ENCODE results near the gene DIPK1B.

DIPK1B gene

DNA sequence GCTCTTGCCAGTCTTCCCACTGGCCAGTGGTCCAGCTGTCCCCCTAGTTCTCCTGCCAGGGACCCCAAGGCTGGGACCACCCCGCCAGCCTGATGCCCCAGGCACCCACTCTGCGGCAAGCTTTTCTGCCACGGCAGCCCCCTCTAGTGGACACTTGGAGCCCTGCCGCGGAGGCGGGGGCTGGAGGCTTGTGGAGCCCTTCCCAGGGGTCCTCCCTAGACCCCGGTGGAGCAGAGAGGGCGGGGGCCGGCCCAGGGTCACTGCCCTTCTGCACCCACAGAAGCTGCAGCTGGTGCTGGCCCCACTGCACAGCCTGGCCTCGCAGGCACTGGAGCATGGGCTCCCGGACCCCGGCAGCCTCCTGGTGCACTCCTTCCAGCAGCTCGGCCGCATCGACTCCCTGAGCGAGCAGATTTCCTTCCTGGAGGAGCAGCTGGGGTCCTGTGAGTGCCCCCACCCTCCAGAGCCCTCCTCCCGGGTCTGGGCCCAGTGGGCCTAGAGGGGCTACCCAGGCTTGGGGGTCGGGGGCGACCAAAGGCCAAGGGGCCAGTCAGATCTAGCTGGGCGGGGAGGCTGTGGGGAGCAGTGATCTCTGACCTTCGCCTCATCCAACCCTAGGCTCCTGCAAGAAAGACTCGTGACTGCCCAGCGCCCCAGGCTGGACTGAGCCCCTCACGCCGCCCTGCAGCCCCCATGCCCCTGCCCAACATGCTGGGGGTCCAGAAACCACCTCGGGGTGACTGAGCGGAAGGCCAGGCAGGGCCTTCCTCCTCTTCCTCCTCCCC lies 40.5 kb upstream of the DIPK1B start:
- intact Hi-C loops (cut with DNase I) = no loop called here

DNA sequence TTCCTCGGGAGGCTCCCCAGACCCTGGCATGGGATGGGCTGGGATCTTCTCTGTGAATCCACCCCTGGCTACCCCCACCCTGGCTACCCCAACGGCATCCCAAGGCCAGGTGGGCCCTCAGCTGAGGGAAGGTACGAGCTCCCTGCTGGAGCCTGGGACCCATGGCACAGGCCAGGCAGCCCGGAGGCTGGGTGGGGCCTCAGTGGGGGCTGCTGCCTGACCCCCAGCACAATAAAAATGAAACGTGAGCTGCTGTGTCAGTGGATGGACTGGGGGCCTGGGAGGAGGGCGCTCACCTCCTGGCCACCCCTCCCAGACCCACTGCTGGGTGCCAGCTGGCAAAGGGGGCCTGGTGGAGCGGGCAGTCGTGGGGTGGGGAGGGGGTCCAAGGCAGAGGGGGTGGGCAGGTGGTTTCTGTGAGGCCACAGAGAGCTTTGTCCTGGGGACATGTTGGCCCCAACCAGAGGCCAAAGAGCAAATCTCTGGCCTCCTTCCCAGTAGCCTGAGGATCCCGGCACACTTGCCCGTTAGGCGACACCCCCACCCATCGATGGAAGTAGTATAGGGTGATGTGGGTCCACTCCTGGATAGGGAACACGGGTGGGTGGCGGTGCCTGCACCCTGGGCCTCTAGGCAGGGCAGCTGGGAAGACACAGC lies 39.8 kb upstream of the DIPK1B start:
- intact Hi-C loops (cut with DNase I) = no loop called here
- DNase-seq = no peak

More for the DNA sequence above, 40.5 kb upstream of the DIPK1B start:
- peak in 17 of 42 donors; percentile 24 to 61 (median 41) for DNase-seq

DNA sequence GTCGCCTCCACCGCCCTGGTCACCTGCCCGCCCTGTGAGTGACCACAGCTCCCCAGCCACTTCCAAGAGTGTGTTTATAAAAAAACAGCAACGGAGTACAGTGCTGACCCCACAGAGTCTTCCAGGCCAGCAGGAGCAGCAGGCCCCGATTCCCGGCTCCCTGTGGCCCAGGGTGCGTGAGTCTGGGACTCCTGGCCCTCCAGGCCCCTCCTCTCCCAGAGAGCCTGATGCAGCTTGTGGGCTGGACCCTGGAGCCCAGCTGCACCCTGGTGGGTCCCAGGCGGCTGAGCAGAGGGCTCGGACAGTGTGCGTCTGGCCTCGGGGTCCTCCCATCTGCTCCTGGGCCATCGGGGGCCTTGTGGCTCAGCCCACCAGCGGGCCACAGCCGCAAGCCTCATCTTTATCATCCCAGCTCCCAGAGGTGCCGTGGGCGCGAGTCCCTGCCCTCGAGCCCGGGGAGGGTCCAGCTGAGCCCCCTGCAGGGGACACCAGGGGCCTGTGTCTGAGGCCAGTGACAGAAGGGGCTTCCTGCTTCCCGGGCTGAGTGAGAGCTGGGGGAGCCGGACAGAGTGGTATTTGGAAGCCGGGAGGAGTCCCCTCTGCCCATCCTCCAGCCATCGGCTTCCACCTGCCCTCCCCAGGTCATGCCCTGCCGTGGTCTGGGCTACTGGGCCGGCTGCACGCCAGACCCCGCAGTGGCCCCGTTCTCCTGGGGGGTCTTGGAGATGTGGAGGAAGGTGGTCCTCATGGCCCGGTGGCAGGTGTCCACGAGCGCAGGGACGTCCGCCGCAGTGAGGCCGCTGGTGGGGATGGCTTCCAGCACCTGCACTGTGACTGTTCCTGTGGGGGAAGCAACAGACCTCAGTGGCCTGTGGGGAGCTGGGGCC lies 39.0 kb upstream of the DIPK1B start:
- no peak for DNase-seq
- intact Hi-C loops (cut with DNase I) = no loop called here

DNA sequence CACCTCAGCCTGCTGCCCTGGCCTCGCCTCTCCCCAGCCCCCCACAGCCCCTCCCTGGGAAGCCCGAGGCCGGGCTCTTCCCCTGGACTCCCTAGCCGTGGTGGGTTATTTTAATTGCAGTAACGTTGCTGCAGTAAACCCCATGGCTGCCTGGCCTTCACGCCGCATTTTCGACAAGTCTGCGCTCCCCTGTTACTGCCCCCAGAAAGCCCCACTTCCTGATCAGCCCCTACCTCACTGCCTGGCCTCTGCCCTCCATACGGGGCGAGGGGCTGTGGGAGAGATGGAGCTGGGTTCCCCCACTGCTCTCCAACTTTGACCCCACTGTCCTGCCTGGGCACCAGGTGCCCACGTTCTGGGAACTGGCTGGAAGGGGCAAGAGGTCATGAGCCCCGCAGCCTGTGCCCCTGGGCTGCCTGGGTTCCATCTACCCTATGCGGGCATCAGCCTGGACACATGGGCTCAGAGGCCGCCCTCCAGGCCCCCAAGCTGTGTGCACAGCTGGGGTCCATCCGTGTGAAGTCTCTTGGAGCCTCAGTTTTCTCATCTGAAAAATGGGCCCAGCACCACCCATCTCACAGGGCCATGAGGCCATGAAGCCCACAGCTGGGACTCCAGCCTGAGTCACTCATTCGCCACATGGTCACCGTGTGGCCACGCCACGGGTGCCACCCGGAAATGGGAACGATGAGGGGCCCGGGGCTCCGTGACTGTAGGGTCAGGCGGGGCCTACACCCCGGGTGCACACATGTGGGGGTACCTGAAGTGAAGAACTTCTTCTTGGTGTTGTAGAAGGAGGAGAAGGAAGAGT lies 38.2 kb upstream of the DIPK1B start:
- DNase-seq = no peak
- intact Hi-C loops (cut with DNase I) = no loop called here

DNA sequence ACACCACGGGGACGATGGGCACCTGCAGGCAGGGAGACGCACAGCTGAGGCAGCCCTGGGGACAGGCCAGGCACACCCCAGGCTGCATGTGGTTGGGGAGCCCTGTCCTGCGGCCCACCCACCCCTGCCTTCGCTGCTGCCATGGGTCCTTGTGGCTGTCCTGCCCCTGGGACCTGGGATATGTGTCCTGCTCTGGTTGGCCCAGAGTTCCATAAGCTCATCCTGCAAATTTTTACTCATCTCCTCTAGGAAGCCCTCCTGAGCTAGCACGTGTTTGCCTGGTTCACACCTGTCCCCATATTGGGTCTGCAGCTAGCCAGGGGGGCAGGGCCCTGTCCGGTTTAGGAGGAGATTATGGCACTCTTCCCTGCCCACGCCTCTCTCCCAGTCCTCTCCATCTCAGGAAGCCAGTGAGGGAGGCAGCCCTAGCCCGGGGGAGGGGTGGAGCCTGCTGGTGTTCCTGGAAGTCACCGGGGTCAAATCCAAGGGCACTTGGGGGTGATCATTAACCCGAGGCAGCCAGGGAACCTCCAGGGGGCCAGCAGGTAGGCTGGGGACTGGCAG lies 37.5 kb upstream of the DIPK1B start:
- intact Hi-C loops (cut with DNase I) = no loop called here
- no peak for DNase-seq

DNA sequence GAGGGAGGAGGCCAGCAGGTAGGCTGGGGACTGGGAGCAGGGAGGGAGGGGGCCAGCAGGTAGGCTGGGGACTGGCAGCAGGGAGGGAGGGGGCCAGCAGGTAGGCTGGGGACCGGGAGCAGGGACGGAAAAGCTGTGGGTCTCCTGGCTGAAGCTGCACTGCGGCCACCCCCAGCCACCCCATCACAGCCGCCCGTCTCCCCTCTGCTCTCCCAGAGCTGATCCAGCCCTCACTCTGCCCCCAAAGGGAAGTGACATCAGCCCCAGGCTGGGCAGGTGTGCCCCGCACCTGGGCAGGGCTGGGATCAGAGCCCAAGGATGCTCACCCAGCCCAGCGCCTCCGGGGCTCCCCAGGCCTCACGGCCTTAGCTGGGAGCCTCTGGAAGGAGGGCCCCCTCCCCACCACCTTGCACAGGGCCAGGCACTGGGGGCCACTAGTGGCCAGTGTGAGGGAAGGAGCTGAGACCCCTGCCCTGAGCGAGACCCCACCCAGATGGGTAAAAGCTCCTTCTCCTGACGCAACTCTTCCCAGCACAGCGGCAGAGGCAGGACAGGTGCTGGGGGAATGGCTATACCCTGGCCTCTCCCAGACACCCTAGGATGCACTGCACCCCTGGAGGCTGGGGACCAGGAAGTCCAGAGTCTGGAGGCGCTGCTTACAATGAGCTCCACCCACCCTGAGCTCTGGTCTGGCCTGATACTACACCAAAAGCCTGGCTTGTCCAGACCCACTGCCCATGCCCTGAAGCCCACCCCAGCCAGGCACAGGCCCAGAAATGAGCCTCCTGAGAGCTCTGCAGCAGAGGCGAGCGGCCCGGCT lies 36.7 kb upstream of the DIPK1B start:
- DNase-seq = no peak
- intact Hi-C loops (cut with DNase I) = no loop called here

DNA sequence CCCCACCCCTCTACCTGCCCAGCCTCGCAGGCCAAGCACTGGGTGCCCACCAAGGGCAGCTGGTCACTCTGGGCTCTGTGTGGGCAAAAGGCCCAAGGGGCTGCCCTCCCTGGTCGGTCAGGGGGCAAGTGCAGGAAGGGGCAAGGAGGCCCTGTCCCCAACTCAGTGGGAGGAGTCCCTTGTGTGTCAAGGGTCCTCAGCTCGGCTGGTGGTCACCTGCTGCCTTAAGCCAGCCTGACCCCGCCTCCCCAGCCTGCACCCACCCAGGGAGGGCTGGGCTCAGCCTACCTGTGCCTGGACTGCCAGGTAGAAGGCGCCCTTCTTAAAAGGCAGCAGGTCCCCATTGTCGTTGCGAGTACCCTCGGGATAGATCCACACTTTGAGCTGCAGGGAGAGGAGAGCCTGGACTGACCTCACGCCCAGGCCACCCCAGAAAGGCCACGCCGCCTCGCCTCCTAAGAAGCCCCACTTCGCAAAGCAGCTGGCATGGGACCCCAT lies 36.0 kb upstream of the DIPK1B start:
- no peak for DNase-seq
- intact Hi-C loops (cut with DNase I) = no loop called here

DNA sequence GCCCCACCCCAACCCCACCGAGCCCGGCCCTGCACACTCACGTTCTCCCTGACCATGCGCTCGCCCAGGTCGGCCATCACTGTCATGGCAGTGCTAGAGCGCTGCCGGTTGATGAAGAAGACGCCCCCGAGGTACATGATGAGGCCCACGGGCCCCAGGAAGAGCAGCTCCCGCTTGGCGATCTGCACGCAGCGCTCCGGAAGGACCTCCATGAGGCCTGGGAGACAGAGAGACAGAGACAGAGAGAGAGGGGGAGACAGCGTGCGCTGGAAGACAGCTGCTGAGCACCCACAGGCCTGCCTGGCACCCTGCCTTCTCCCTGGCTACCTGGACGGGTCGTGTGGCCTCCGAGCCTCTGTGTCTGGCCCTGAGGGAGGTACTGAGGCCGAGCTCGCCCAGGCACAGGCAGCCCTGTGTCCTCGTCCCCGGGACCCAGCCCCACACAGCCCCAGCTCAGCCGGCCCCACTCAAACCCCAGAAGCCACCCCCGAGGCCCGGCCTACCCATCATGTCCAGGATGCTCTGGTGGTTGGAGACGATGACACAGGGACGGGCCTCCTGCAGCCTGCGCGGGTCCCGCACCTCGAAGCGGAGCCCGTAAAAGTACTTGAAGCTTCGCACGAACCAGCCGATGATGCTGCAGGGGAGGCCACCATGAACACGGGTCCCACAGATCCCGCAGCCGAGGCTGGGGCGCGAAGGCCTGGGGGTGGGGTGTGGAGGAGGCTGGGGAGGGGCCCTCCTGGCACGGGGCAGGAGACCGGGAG lies 35.3 kb upstream of the DIPK1B start:
- DNase-seq = no peak
- intact Hi-C loops (cut with DNase I) = no loop called here

DNA sequence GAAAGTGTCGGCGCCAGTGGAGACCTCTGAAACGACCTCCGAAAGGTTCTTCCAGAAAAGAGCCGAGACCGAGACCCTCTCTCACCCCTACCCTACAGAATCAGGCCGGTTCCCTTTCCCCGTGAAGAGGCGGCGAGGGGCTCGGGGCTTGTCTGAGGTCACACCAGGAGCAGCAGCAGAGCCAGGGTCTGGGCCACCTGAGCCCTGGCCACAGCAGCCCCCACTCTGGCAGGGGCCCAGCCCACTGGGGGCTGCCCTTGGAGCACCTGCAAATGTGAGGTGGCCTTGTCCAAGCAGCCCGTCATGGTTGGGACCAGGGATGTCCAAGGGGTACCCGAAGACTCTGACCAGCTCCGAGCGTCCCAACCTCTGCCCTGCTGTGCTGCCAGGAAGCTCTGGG lies 34.3 kb upstream of the DIPK1B start:
- intact Hi-C loops (cut with DNase I) = no loop called here
- no peak for DNase-seq

DNA sequence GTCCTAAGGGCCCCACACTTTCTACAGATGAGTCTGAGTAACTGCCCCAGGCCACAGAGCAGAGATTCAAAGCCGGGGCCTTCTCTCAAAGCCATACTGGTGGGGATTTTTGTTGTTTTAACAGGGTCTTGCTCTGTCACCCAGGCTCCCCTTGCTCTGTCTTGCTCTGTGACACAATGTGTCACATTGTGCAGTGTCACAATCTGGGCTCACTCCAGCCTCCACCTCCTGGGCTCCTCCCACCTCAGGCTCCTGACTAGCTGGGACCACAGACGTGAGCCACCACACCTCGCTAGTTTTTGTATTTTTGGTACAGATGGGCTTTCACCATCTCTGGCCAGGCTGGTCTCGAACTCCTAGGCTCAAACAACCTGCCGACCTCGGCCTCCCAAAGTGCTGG lies 33.7 kb upstream of the DIPK1B start:
- intact Hi-C loops (cut with DNase I) = no loop called here

DNA sequence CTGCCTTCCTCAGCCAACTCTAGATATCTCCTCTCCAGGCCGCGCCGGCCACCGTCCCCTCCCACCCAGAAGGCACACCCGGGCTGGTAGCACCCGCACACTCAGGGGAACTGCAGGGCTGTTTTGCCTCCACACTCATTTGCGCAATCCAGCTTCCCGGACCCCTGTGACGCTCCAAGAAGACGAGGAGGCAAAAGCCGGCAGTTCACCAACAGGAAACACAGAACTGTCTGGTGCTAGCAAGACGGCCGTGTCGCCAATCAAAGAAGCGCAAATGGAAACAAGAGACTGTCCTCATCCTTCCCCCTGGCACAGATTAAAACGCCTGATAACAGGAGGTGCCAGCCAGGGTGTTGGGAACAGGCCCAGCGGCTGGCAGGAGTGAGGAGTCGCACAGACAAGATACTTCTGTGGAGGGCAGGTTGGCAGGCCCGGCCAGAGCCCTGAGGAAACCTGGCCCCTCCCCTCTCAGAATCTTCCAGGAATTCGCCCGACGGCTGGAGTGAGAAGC lies 32.9 kb upstream of the DIPK1B start:
- peak in 31 of 42 donors; percentile 13 to 73 (median 41) for DNase-seq
- intact Hi-C loops (cut with DNase I) = no loop called here

More for the DNA sequence above, 33.7 kb upstream of the DIPK1B start:
- no peak for DNase-seq

DNA sequence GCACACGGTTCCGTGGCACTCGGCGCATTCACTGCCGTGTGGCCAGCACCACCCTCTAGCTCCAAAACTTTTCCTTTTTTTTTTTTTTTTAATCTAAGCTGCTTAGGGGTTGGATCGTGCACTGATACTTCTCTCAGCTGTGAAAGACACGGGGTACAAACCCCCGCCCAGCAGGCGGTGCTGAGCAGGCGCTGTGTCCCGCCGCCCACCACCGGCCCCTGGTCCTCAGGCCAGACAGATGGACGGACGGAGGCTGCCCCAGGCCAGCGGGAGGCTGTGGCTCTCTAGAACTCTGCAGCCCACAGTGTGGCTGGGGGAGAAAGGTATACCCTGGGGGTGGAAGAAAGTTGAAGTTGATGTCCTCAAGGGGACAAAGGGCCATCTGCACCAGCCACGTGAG lies 31.3 kb upstream of the DIPK1B start:
- no peak for DNase-seq
- intact Hi-C loops (cut with DNase I) = no loop called here

DNA sequence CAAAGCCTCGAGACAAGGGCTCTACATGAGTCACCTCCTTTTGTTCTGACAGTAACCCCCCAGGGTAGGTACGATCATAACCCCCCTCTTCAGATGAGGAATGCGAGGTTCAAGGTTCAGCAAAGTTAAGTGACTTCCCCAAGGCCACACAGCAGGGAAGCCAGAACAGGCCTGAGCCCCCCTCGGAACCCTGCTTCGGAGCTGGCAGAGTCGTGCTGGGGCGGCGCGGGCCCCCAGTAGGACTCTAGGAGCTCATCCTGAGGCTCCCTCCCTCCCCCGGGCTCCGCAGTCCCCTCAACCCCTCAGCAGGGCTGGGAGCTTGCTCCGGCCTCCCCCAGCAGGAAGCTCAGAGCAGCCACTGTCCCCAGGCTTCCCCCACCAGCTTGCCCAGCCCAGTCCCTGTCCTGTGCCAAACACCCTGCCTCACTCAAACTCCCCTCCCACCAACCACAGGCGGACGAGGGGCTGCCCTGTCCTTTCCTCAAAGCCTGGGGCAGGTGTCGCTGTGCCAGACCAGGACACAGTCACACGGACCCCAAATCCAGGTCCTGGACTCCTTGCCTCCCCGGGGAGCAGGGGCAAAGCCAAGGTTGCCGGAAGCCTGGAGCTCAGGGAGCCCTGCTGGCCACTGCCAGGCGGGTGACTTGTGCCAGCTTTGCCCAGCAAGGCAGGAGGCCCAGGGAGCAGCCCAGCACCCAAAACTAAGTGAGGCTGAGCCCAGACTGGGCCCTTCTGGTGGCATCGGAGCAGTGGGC lies 30.2 kb upstream of the DIPK1B start:
- intact Hi-C loops (cut with DNase I) = no loop called here
- no peak for DNase-seq

DNA sequence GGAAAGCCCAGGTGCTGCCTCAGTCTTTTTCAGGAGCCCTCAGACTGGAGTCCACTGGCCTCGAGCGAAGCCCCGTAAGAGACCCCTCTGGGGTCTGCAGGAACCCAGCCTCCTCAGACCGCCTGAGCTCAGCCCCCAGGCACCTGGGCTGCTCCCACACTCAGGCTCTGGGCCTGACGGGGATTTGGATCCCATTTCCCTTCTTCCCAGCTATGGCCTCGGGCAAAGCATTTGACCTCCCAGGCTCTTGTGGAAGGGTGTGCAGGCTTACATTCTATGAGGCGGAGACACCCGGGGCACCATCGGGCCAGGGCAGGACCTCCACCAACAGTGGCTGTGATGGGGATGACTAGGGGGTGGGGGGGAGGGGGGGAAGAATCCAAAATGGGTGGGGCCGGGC lies 29.7 kb upstream of the DIPK1B start:
- intact Hi-C loops (cut with DNase I) = no loop called here

DNA sequence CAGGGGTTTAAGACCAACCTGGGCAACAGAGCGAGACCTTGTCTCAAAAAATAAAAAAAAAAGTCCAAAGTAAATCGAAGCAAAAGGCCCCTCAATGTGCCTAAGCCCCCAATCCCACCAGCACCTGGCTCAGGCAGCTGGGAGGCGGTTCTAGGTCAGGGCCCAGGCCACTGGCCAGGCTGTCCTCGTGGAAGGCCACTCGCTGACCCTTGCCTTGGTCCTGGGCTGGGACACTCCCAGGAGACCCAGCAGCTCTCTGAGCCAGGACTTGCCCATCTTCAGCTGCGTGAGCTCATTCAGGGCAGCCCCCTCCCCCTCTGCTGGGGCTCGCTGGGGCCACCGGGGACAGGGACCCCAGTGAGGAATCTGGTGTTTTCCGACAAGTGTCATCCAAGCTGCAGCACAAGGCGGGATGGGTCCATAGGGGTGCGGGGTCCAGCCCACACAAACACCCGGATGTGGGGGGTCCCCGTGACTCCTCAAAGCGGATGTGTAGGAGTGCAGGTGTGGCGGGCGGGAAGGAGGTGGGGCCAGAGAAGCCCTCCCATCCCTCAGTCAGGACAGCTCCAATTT lies 29.1 kb upstream of the DIPK1B start:
- intact Hi-C loops (cut with DNase I) = no loop called here
- DNase-seq = no peak

More for the DNA sequence above, 29.7 kb upstream of the DIPK1B start:
- no peak for DNase-seq

DNA sequence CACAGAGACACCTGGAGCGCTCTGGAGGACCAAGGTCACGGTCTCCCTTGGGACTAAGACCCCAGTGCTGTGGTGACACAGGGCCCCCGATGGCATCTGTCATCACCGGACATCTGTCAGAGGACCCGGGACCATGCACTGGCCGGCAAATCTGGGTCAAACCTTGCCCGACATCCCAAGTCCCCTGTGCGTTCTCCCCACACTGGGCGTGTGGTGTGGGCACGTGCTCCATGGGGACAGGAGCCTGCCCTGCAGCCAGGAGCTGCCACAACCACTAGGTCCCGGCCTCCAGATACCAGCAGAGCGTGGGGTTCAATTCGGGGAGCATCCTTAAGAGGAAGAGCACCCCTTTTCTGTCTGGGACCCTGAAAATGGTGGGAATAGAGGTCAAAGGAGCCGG lies 28.6 kb upstream of the DIPK1B start:
- DNase-seq = no peak
- intact Hi-C loops (cut with DNase I) = no loop called here
